Thoracic aorta (tissue), 2 donors: ENCODE results near the gene GPA33. TPM values are rescaled to one million over a fixed set of nuclear protein-coding genes. Genes with fewer than 3 reads are reported as not detected.

Experiments used
- ATAC-seq: fragments of 150-250 bp; one replicate; pipeline ENCODE4 v1.8.0; 2017; ENCODE audit warnings: low read depth; ENCODE audit not compliant: insufficient number of reproducible peaks, low FRiP score
- DNase-seq: peaks from one replicate; pipeline ENCODE4 v3.0.0-alpha.2; 2020; ENCODE audit warnings: low spot score
- H3K27ac ChIP-seq, 2 donors: fragments of 200-600 bp; sonication (generic); 1 replicate in 1 of 2; 2 replicates in 1 of 2; pipeline ENCODE4 v1.5.1; 2016; ENCODE audit warnings: mild to moderate bottlenecking in 2 of 2, moderate library complexity in 2 of 2
- H3K27me3 ChIP-seq: fragments of 200-600 bp; sonication (generic); replicated peaks from 2 replicates; pipeline ENCODE4 v1.6.0; 2016; ENCODE audit warnings: mild to moderate bottlenecking; ENCODE audit not compliant: insufficient read depth
- H3K36me3 ChIP-seq: fragments of 200-600 bp; sonication (generic); one replicate; pipeline ENCODE4 v1.5.1; 2016
- H3K4me1 ChIP-seq, 2 donors: fragments of 200-600 bp; sonication (generic); 1 replicate in 1 of 2; 2 replicates in 1 of 2; pipeline versions ENCODE4 v1.5.1 to v1.6.0; 2016; ENCODE audit warnings: low read depth in 2 of 2, mild to moderate bottlenecking in 1 of 2; ENCODE audit not compliant: control insufficient read depth in 1 of 2
- H3K4me3 ChIP-seq: fragments of 200-600 bp; sonication (generic); 2 replicates; pipeline ENCODE4 v1.5.1; 2016; ENCODE audit warnings: mild to moderate bottlenecking
- H3K9me3 ChIP-seq: fragments of 200-600 bp; sonication (generic); 2 replicates; pipeline ENCODE4 v1.5.1; 2016
- CTCF ChIP-seq: fragments of 200-600 bp; sonication (generic); IDR thresholded peaks from one replicate; pipeline ENCODE4 v1.5.1; 2019; ENCODE audit warnings: antibody characterized with exemption
- total RNA-seq, 2 donors: library from RNA; depleted of rRNA; stranded (reverse); fragments of >200 nt; gene quantifications; one replicate each; pipeline versions ENCODE4 v1.1.0 to v1.2.3, GENCODE V29; 2016

GPA33 gene
- total RNA-seq, 2 donors from 2014 or later, result not detected

- Histone ChIP-seq H3K4me1 (peaks cover 0 to 9% of the 10 kb centered on the region in 2 donors), H3K27me3 (no peaks in the 10 kb centered on the region), H3K36me3 (no peaks in the 10 kb centered on the region), H3K27ac (no peak overlapping the region), H3K4me3 (no peak overlapping the region), H3K9me3 (no peaks in the 10 kb centered on the region)
- ATAC-seq (no peak), DNase-seq (no peak)
- TF ChIP-seq CTCF, result no peak
Observed at GRCh38 chr1:167099851-167100250, 9.7 kb upstream of the GPA33 start.

GRCh38 chr1:167095368-167095767 lies 5.2 kb upstream of the GPA33 start:
- Histone ChIP-seq H3K36me3 (no peaks in the 10 kb centered on the region), H3K9me3 (no peaks in the 10 kb centered on the region), H3K4me1 (peaks cover 9 to 27% of the 10 kb centered on the region in 2 donors), H3K4me3 (peak overlapping the region; percentile 75), H3K27ac (peak overlapping the region; percentile 78 to 81), H3K27me3 (no peaks in the 10 kb centered on the region)
- ATAC-seq, result no peak
- no peak for DNase-seq
- no peak for TF ChIP-seq CTCF

GRCh38 chr1:167094690-167095089 lies 4.5 kb upstream of the GPA33 start:
- H3K27ac ChIP-seq, result peak overlapping the region; percentile 78 to 81
- ATAC-seq, result peak; percentile 30
- no peaks in the 10 kb centered on the region for H3K9me3 ChIP-seq
- no peaks in the 10 kb centered on the region for H3K27me3 ChIP-seq
- H3K36me3 ChIP-seq, result no peaks in the 10 kb centered on the region
- peaks cover 9 to 27% of the 10 kb centered on the region in 2 donors for H3K4me1 ChIP-seq
- DNase-seq, result peak; percentile 8
- TF ChIP-seq CTCF, result no peak
- H3K4me3 ChIP-seq, result peak overlapping the region; percentile 75

GRCh38 chr1:167093846-167094516 lies 3.8 kb upstream of the GPA33 start, which contains the start of gene STYXL2:
Gene STYXL2, plus strand, starts transcription at chr1:167094075. Its CDS starts 775 bp downstream, at chr1:167094850.
- Histone ChIP-seq H3K27me3 (no peaks in the 10 kb centered on the region), H3K36me3 (no peaks in the 10 kb centered on the region), H3K4me1 (peaks cover 9 to 27% of the 10 kb centered on the region in 2 donors), H3K9me3 (no peaks in the 10 kb centered on the region), H3K4me3 (peak within 1 kb of the TSS; percentile 75), H3K27ac (peak within 1 kb of the TSS; percentile 78 to 81)
- DNase-seq (peak; percentile 15), ATAC-seq (peak; percentile 70)
- no peak for TF ChIP-seq CTCF

- Histone ChIP-seq H3K27ac (peak overlapping the region in 1 of 2 donors; percentile 81), H3K9me3 (no peaks in the 10 kb centered on the region), H3K27me3 (no peaks in the 10 kb centered on the region), H3K4me1 (peaks cover 9 to 27% of the 10 kb centered on the region in 2 donors), H3K36me3 (no peaks in the 10 kb centered on the region), H3K4me3 (no peak overlapping the region)
- DNase-seq (no peak), ATAC-seq (no peak)
- no peak for TF ChIP-seq CTCF
Observed at GRCh38 chr1:167092653-167093052, 2.5 kb upstream of the GPA33 start.
